Mucosa of descending colon (tissue), 3 donors: ENCODE measurements around the gene CTSA. TPM values are rescaled to one million over a fixed set of nuclear protein-coding genes. Genes with fewer than 3 reads are reported as not detected.

Experiments used
- ATAC-seq: fragments of 200-7000 bp; cut with Tn5 transposase; one replicate; pipeline ENCODE4 v1.9.1; 2020; ENCODE audit warnings: mild to moderate bottlenecking, moderate library complexity
- DNase-seq, 3 donors: peaks; one replicate each; pipeline ENCODE4 v3.0.0-alpha.2; 2020
- H3K36me3 ChIP-seq: fragments of 200-600 bp; one replicate; pipeline ENCODE4 v1.8.0; 2021; ENCODE audit warnings: low read depth, mild to moderate bottlenecking
- H3K4me1 ChIP-seq: fragments of 200-600 bp; one replicate; pipeline ENCODE4 v1.8.0; 2021; ENCODE audit warnings: low read depth, mild to moderate bottlenecking
- H3K4me3 ChIP-seq: fragments of 200-600 bp; one replicate; pipeline ENCODE4 v1.8.0; 2021; ENCODE audit warnings: mild to moderate bottlenecking
- H3K9me3 ChIP-seq: fragments of 200-600 bp; one replicate; pipeline ENCODE4 v1.8.0; 2021; ENCODE audit warnings: mild to moderate bottlenecking
- CTCF ChIP-seq: fragments of 200-600 bp; IDR thresholded peaks from one replicate; pipeline ENCODE4 v1.8.0; 2022; ENCODE audit warnings: antibody characterized with exemption, mild to moderate bottlenecking
- intact Hi-C, 2 donors: fragments of 100-400 bp; cut with DNase I in 1 of 2; cut with micrococcal nuclease in 1 of 2; formaldehyde crosslinking; loops; one replicate each; pipeline versions ENCODE4 v1.11.0 to v1.11.1; 2022; cut with DNase I, micrococcal nuclease
- total RNA-seq, 3 donors: library from RNA; stranded (reverse); fragmentation: NEBNext Ultra II Directional in 2 of 3; extraction: Animal tissue kit (Norgen Biotek cat#: 25700) in 2 of 3; gene quantifications; one replicate each; pipeline versions ENCODE4 v1.2.1 to v1.2.4, GENCODE V29; 2021 to 2023
- donor health status: DM: no; HTN: no; CAD: no; lungs with moderate emphysema.
- donor health status: DM: no; HTN: no; CAD: no.
- donor health status: DM: no; HTN: yes; CAD: no.

The CTSA gene
- total RNA-seq, 3 donors from 2014 or later, result 292 to 542 (median 436) TPM

GRCh38 chr20:45852326-45852725 is 38.8 kb upstream of the CTSA start:
- no peak for TF ChIP-seq CTCF
- peaks cover 16% of the 10 kb centered on the region for H3K4me1 ChIP-seq
- intact Hi-C loops, result no loop called here
- DNase-seq, result no peak
- no peak overlapping the region for H3K4me3 ChIP-seq
- no peak for ATAC-seq
- no peaks in the 10 kb centered on the region for H3K36me3 ChIP-seq
- H3K9me3 ChIP-seq, result no peaks in the 10 kb centered on the region

- Histone ChIP-seq H3K4me1 (peaks cover 25% of the 10 kb centered on the region), H3K4me3 (no peak overlapping the region), H3K9me3 (no peaks in the 10 kb centered on the region), H3K36me3 (no peaks in the 10 kb centered on the region)
- DNase-seq (no peak), ATAC-seq (no peak)
- intact Hi-C loops, result no loop called here
- TF ChIP-seq CTCF, result no peak
These were observed 37.7 kb upstream of the CTSA start for GRCh38 chr20:45853484-45853883.

- peak within 1 kb of the TSS; percentile 80 for H3K4me3 ChIP-seq
- DNase-seq (peak; percentile 86 to 99 (median 89)), ATAC-seq (peak; percentile 97)
- H3K4me1 ChIP-seq, result peaks cover 42% of the 10 kb centered on the region
- no peak for TF ChIP-seq CTCF
- H3K9me3 ChIP-seq, result no peaks in the 10 kb centered on the region
- intact Hi-C loops, result no loop called here
- no peaks in the 10 kb centered on the region for H3K36me3 ChIP-seq
These were observed 33.8 kb upstream of the CTSA start, which contains the start of the genes ACOT8 and ZSWIM3 for GRCh38 chr20:45857114-45857881. ACOT8 (minus strand) TSS chr20:45857392; CDS start chr20:45857315, 77 bp downstream. ZSWIM3 (plus strand) TSS chr20:45857614; CDS start chr20:45857826, 212 bp downstream.

- intact Hi-C loops, result no loop called here
- H3K36me3 ChIP-seq, result no peaks in the 10 kb centered on the region
- no peaks in the 10 kb centered on the region for H3K9me3 ChIP-seq
- DNase-seq (no peak), ATAC-seq (peak; percentile 25)
- no peak for TF ChIP-seq CTCF
- H3K4me1 ChIP-seq, result peaks cover 44% of the 10 kb centered on the region
- peak overlapping the region; percentile 80 for H3K4me3 ChIP-seq
These were observed 33.3 kb upstream of the CTSA start for GRCh38 chr20:45857882-45858216.

GRCh38 chr20:45859916-45860315 is 31.2 kb upstream of the CTSA start:
- H3K4me3 ChIP-seq, result no peak overlapping the region
- peaks cover 52% of the 10 kb centered on the region for H3K4me1 ChIP-seq
- H3K36me3 ChIP-seq, result no peaks in the 10 kb centered on the region
- no peak for DNase-seq
- no peak for ATAC-seq
- no peak for TF ChIP-seq CTCF
- intact Hi-C loops, result no loop called here
- no peaks in the 10 kb centered on the region for H3K9me3 ChIP-seq
